ENCODE results near the gene KRTAP13-4.

KRTAP13-4 gene

DNA sequence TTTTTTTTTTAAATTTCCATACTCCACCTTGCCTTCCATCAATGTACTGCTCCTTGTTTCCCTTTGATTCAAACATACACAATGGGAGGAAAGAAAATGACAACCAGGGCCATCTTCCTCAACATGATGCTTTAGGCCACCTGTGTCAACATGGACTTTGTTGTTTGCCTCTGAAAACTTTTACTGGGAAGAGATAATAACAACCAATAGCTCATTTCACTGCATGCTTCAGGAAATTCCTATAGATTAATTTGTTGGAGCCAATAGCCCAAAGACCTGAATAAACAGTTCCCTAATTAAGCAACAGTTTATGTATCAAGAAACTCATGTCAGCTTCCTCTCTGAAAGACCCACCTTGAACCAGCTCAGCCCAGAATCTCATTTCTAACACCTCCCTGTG lies 13.2 kb downstream of the KRTAP13-4 start:
- Histone ChIP-seq H3K4me3 (ENCODE audit: low read depth in 1 of 2, low read length in 2 of 2) (no peak overlapping the region), H3K27ac (ENCODE audit: low read length) (no peak overlapping the region), H3K9me3 (ENCODE audit: control insufficient read depth in 1 of 2, low read length in 2 of 2) (no peaks in the 10 kb centered on the region), H3K36me3 (ENCODE audit: control insufficient read depth in 1 of 2, insufficient read depth in 2 of 2, low read length in 2 of 2) (no peaks in the 10 kb centered on the region), H3K27me3 (ENCODE audit: low read depth, low read length) (no peaks in the 10 kb centered on the region), H3K4me1 (ENCODE audit: control insufficient read depth in 1 of 2, insufficient read depth in 2 of 2, low read length in 2 of 2) (no peaks in the 10 kb centered on the region)

- Histone ChIP-seq H3K36me3 (ENCODE audit: control insufficient read depth in 1 of 2, insufficient read depth in 2 of 2, low read length in 2 of 2) (no peaks in the 10 kb centered on the region), H3K4me1 (ENCODE audit: control insufficient read depth in 1 of 2, insufficient read depth in 2 of 2, low read length in 2 of 2) (no peaks in the 10 kb centered on the region), H3K27ac (ENCODE audit: low read length) (no peak overlapping the region), H3K4me3 (ENCODE audit: low read depth in 1 of 2, low read length in 2 of 2) (no peak overlapping the region), H3K27me3 (ENCODE audit: low read depth, low read length) (no peaks in the 10 kb centered on the region), H3K9me3 (ENCODE audit: control insufficient read depth in 1 of 2, low read length in 2 of 2) (no peaks in the 10 kb centered on the region)
These were observed 14.2 kb downstream of the KRTAP13-4 start for GRCh38 chr21:30444204-30444603.

GRCh38 chr21:30447056-30447455 lies 17.0 kb downstream of the KRTAP13-4 start:
- Histone ChIP-seq H3K4me1 (ENCODE audit: control insufficient read depth in 1 of 2, insufficient read depth in 2 of 2, low read length in 2 of 2) (no peaks in the 10 kb centered on the region), H3K4me3 (ENCODE audit: low read depth in 1 of 2, low read length in 2 of 2) (no peak overlapping the region), H3K27ac (ENCODE audit: low read length) (no peak overlapping the region), H3K36me3 (ENCODE audit: control insufficient read depth in 1 of 2, insufficient read depth in 2 of 2, low read length in 2 of 2) (no peaks in the 10 kb centered on the region), H3K9me3 (ENCODE audit: control insufficient read depth in 1 of 2, low read length in 2 of 2) (no peaks in the 10 kb centered on the region), H3K27me3 (ENCODE audit: low read depth, low read length) (no peaks in the 10 kb centered on the region)

DNA sequence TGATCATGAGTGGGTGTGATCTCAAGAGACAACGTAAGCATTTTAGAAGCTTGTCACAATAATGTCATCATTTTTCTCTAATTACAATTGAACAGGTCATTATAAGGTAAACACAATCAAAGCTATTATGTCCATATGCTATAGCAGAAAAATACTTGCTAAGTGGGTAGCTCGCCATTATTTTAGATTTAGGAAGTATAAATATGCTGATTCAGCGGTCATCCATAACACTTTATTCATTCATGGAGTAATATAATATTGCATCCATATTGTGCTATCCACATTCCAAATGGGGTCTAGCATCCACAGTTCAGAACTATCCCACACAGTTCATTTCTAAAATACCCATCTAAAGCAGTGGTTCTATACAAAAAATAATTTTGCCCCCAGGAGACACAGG lies 18.5 kb downstream of the KRTAP13-4 start:
- H3K4me3 ChIP-seq (ENCODE audit: low read depth in 1 of 2, low read length in 2 of 2), result no peak overlapping the region
- no peaks in the 10 kb centered on the region for H3K27me3 ChIP-seq (ENCODE audit: low read depth, low read length)
- no peaks in the 10 kb centered on the region for H3K36me3 ChIP-seq (ENCODE audit: control insufficient read depth in 1 of 2, insufficient read depth in 2 of 2, low read length in 2 of 2)
- H3K27ac ChIP-seq (ENCODE audit: low read length), result no peak overlapping the region
- H3K9me3 ChIP-seq (ENCODE audit: control insufficient read depth in 1 of 2, low read length in 2 of 2), result no peaks in the 10 kb centered on the region
- H3K4me1 ChIP-seq (ENCODE audit: control insufficient read depth in 1 of 2, insufficient read depth in 2 of 2, low read length in 2 of 2), result no peaks in the 10 kb centered on the region

- Histone ChIP-seq H3K36me3 (ENCODE audit: control insufficient read depth in 1 of 2, insufficient read depth in 2 of 2, low read length in 2 of 2) (no peaks in the 10 kb centered on the region), H3K27me3 (ENCODE audit: low read depth, low read length) (no peaks in the 10 kb centered on the region), H3K9me3 (ENCODE audit: control insufficient read depth in 1 of 2, low read length in 2 of 2) (no peaks in the 10 kb centered on the region), H3K4me3 (ENCODE audit: low read depth in 1 of 2, low read length in 2 of 2) (no peak overlapping the region), H3K27ac (ENCODE audit: low read length) (no peak overlapping the region), H3K4me1 (ENCODE audit: control insufficient read depth in 1 of 2, insufficient read depth in 2 of 2, low read length in 2 of 2) (no peaks in the 10 kb centered on the region)
These were observed 33.7 kb downstream of the KRTAP13-4 start for GRCh38 chr21:30463713-30464112.

GRCh38 chr21:30468900-30469714 lies 39.1 kb downstream of the KRTAP13-4 start:
- H3K4me3 ChIP-seq (ENCODE audit: low read depth in 1 of 2, low read length in 2 of 2), result no peak overlapping the region
- H3K27me3 ChIP-seq (ENCODE audit: low read depth, low read length), result no peaks in the 10 kb centered on the region
- H3K36me3 ChIP-seq (ENCODE audit: control insufficient read depth in 1 of 2, insufficient read depth in 2 of 2, low read length in 2 of 2), result no peaks in the 10 kb centered on the region
- H3K27ac ChIP-seq (ENCODE audit: low read length), result no peak overlapping the region
- no peaks in the 10 kb centered on the region for H3K4me1 ChIP-seq (ENCODE audit: control insufficient read depth in 1 of 2, insufficient read depth in 2 of 2, low read length in 2 of 2)
- no peaks in the 10 kb centered on the region for H3K9me3 ChIP-seq (ENCODE audit: control insufficient read depth in 1 of 2, low read length in 2 of 2)

DNA sequence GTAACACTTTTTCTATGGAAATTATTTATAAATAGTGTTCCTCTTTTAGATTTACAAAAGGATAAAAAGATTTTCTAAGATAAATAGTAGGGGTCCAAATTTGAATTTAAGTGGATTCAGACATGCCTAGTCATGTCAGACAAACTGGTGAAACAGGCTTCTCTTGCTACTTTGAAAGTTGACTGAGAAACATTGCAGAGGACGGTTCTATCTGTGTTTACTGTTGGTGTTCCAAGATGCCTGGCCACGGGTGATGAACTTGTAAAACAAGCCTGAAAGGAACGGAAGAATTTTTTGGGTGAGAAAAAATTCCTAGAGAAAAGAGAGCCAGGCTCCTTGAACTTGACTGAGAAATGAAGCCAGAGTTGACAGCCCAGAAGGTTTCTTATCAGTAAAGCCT lies 48.0 kb downstream of the KRTAP13-4 start:
- Histone ChIP-seq H3K36me3 (ENCODE audit: control insufficient read depth in 1 of 2, insufficient read depth in 2 of 2, low read length in 2 of 2) (no peaks in the 10 kb centered on the region), H3K4me1 (ENCODE audit: control insufficient read depth in 1 of 2, insufficient read depth in 2 of 2, low read length in 2 of 2) (no peaks in the 10 kb centered on the region), H3K27me3 (ENCODE audit: low read depth, low read length) (no peaks in the 10 kb centered on the region), H3K4me3 (ENCODE audit: low read depth in 1 of 2, low read length in 2 of 2) (no peak overlapping the region), H3K27ac (ENCODE audit: low read length) (no peak overlapping the region), H3K9me3 (ENCODE audit: control insufficient read depth in 1 of 2, low read length in 2 of 2) (no peaks in the 10 kb centered on the region)

DNA sequence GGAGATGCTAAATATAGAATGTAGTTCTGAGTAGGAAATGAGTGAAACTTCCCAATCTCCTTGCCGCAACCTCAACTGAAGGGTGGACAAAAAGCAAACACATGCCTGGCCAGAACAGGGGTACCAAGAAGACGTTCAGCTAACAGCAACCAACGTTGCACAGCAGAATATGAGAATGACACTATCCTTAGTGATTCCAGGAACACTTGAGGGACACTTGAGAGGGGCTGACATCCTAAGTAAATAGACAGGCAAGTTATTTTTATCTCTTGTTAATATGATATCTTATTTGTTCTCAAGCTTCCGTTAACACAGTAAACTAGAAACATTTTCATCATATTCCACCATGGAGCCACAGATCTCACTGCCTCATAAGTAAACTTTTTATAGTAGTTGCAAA lies 49.2 kb downstream of the KRTAP13-4 start:
- H3K4me3 ChIP-seq (ENCODE audit: low read depth in 1 of 2, low read length in 2 of 2), result no peak overlapping the region
- H3K36me3 ChIP-seq (ENCODE audit: control insufficient read depth in 1 of 2, insufficient read depth in 2 of 2, low read length in 2 of 2), result no peaks in the 10 kb centered on the region
- no peak overlapping the region for H3K27ac ChIP-seq (ENCODE audit: low read length)
- H3K9me3 ChIP-seq (ENCODE audit: control insufficient read depth in 1 of 2, low read length in 2 of 2), result no peaks in the 10 kb centered on the region
- H3K4me1 ChIP-seq (ENCODE audit: control insufficient read depth in 1 of 2, insufficient read depth in 2 of 2, low read length in 2 of 2), result no peaks in the 10 kb centered on the region
- no peaks in the 10 kb centered on the region for H3K27me3 ChIP-seq (ENCODE audit: low read depth, low read length)

- Histone ChIP-seq H3K9me3 (ENCODE audit: control insufficient read depth in 1 of 2, low read length in 2 of 2) (no peaks in the 10 kb centered on the region), H3K36me3 (ENCODE audit: control insufficient read depth in 1 of 2, insufficient read depth in 2 of 2, low read length in 2 of 2) (no peaks in the 10 kb centered on the region), H3K27ac (ENCODE audit: low read length) (no peak within 1 kb of the TSS), H3K27me3 (ENCODE audit: low read depth, low read length) (no peaks in the 10 kb centered on the region), H3K4me3 (ENCODE audit: low read depth in 1 of 2, low read length in 2 of 2) (no peak within 1 kb of the TSS), H3K4me1 (ENCODE audit: control insufficient read depth in 1 of 2, insufficient read depth in 2 of 2, low read length in 2 of 2) (no peaks in the 10 kb centered on the region)
These were observed 50.1 kb downstream of the KRTAP13-4 start, which contains the start of gene KRTAP19-1 for GRCh38 chr21:30480145-30480544. TSS of gene KRTAP19-1 (minus strand) at chr21:30480367. CDS start at chr21:30480317, 50 bp downstream.
